GM18861 (cell line): Measurements from ENCODE around the gene KLF4.
"Not testable (repeated sequence)": the region's sequence is repeated elsewhere in the genome, so short reads cannot be mapped to it uniquely, and the experiment has no call there.

Source experiments
- ATAC-seq: cut with Tn5 transposase; IDR thresholded peaks from one replicate; pipeline ENCODE4 v1.9.1; 2021; ENCODE audit not compliant: unreplicated experiment

KLF4 gene

GRCh38 chr9:107489687-107490605 lies at the start of gene KLF4:
KLF4 (minus strand) TSS chr9:107489769; CDS start chr9:107489172, 597 bp downstream.
- peak; percentile 45 for ATAC-seq

GRCh38 chr9:107536462-107536861 lies 46.9 kb upstream of the KLF4 start:
- ATAC-seq: no peak

GRCh38 chr9:107534510-107535078 lies 45.0 kb upstream of the KLF4 start:
- ATAC-seq: no peak

GRCh38 chr9:107530679-107531078 lies 41.1 kb upstream of the KLF4 start:
- no peak for ATAC-seq

GRCh38 chr9:107528686-107529085 lies 39.1 kb upstream of the KLF4 start:
- ATAC-seq: no peak

GRCh38 chr9:107523539-107523938 lies 34.0 kb upstream of the KLF4 start:
- ATAC-seq: no peak

GRCh38 chr9:107520186-107520585 lies 30.6 kb upstream of the KLF4 start:
- ATAC-seq: no peak

GRCh38 chr9:107518037-107518807 lies 28.7 kb upstream of the KLF4 start:
- no peak for ATAC-seq

- no peak for ATAC-seq
Measured at GRCh38 chr9:107513464-107514100, 24.0 kb upstream of the KLF4 start.

- no peak for ATAC-seq
Measured at GRCh38 chr9:107504585-107505455, 15.3 kb upstream of the KLF4 start.

GRCh38 chr9:107502464-107502863 lies 12.9 kb upstream of the KLF4 start:
- ATAC-seq: no peak

- ATAC-seq: not testable (repeated sequence)
Measured at GRCh38 chr9:107500421-107501200, 11.0 kb upstream of the KLF4 start.

GRCh38 chr9:107496976-107497375 lies 7.4 kb upstream of the KLF4 start:
- no peak for ATAC-seq

- no peak for ATAC-seq
Measured at GRCh38 chr9:107492381-107492970, 2.9 kb upstream of the KLF4 start.

- ATAC-seq: no peak
Measured at GRCh38 chr9:107491081-107492053, 1.8 kb upstream of the KLF4 start.

- not testable (repeated sequence) for ATAC-seq
Measured at GRCh38 chr9:107490606-107490970, 1.0 kb upstream of the KLF4 start.

- peak; percentile 20 for ATAC-seq
Measured at GRCh38 chr9:107489144-107489673, 360 bp downstream of the KLF4 start.
